MM.1S (cell line): Measurements from ENCODE around the gene TDRD12.

Source experiments
- CTCF ChIP-seq: fragments of 300-600 bp; sonication (generic); IDR thresholded peaks from 2 replicates; pipeline ENCODE4 v1.5.1; 2016; ENCODE audit warnings: antibody characterized with exemption, low read length, mixed read lengths
- EZH2 ChIP-seq: fragments of 300-600 bp; sonication (generic); optimal IDR thresholded peaks from 2 replicates; pipeline ENCODE3; 2017; ENCODE audit warnings: low read depth, mild to moderate bottlenecking, antibody characterized with exemption, low read length, mixed read lengths
- EZH2phosphoT487 ChIP-seq: fragments of 300-600 bp; sonication (generic); IDR thresholded peaks from 2 replicates; pipeline ENCODE4 v1.6.1; 2018; ENCODE audit warnings: antibody characterized with exemption, low read length

GRCh38 chr19:32818536-32818935 is 99.0 kb downstream of the TDRD12 start:
- TF ChIP-seq CTCF (no peak), EZH2phosphoT487 (no peak), EZH2 (no peak)
